Measurements from ENCODE around the gene PRKCG. TPM values are rescaled to one million over a fixed set of nuclear protein-coding genes. Genes with fewer than 3 reads are reported as not detected.
A peak's percentile ranks its signal among the peaks of the same experiment; 100 is the strongest.
"Not testable (repeated sequence)": the region's sequence is repeated elsewhere in the genome, so short reads cannot be mapped to it uniquely, and the experiment has no call there.

Gene PRKCG
- 0.05 TPM for polyA plus RNA-seq (2013)

- Histone ChIP-seq H3K27ac (ENCODE audit: insufficient read depth in 1 of 2, low read depth in 1 of 2, low read length in 2 of 2, poor library complexity in 1 of 2, severe bottlenecking in 2 of 2) (no peak within 1 kb of the TSS), H3K9me3 (ENCODE audit: control extremely low read depth in 1 of 5, control insufficient read depth in 4 of 5, insufficient read depth in 2 of 5, low read depth in 1 of 5, low read length in 4 of 5) (no peaks in the 10 kb centered on the region), H3K36me3 (ENCODE audit: control insufficient read depth in 4 of 4, insufficient read depth in 4 of 4, low read length in 3 of 4) (peaks cover 0 to 4% (median under 1%) of the 10 kb centered on the region in 4 experiments), H3K4me3 (ENCODE audit: control insufficient read depth in 1 of 7, extremely low read depth in 1 of 7, insufficient read depth in 4 of 7, low read depth in 2 of 7, low read length in 6 of 7) (peak within 1 kb of the TSS in 5 of 7 experiments; percentile 8 to 64 (median 19)), H3K27me3 (replicated peaks in 2 of 5; ENCODE audit: control insufficient read depth in 4 of 5, insufficient read depth in 5 of 5, low read length in 4 of 5) (peaks cover 9 to 70% (median 36%) of the 10 kb centered on the region in 5 experiments), H3K4me1 (ENCODE audit: control extremely low read depth in 1 of 4, control insufficient read depth in 4 of 4, insufficient read depth in 4 of 4, low read length in 3 of 4) (peaks cover 9 to 30% (median 26%) of the 10 kb centered on the region in 4 experiments)
- peak; percentile 68 to 76 (median 72) for DNase-seq
- ChIA-PET CTCF (interaction anchor here (1.3 to 2.4 kb wide), 4 partner anchors 11 to 142 kb away, joined by 6 to 11 read pairs (median 8); no protein-coding TSS in a partner anchor), POLR2A (interaction anchor here (1.0 kb wide), 2 partner anchors 9 to 52 kb away, joined by 3 to 5 read pairs; no protein-coding TSS in a partner anchor)
- WGBS (ENCODE audit: insufficient coverage): 2% methylated on average over 42 of the region's 49 CpGs
Measured at GRCh38 chr19:53881482-53882390, at the start of gene PRKCG. PRKCG (plus strand) TSS chr19:53882197; CDS start chr19:53882495, 298 bp downstream.

- H3K9me3 ChIP-seq (ENCODE audit: control extremely low read depth in 1 of 5, control insufficient read depth in 4 of 5, insufficient read depth in 2 of 5, low read depth in 1 of 5, low read length in 4 of 5); H3K27ac ChIP-seq (ENCODE audit: insufficient read depth in 1 of 2, low read depth in 1 of 2, low read length in 2 of 2, poor library complexity in 1 of 2, severe bottlenecking in 2 of 2); DNase-seq; POLR2A ChIA-PET; H3K27me3 ChIP-seq (replicated peaks in 2 of 5; ENCODE audit: control insufficient read depth in 4 of 5, insufficient read depth in 5 of 5, low read length in 4 of 5); H3K4me3 ChIP-seq (ENCODE audit: control insufficient read depth in 1 of 7, extremely low read depth in 1 of 7, insufficient read depth in 4 of 7, low read depth in 2 of 7, low read length in 6 of 7); H3K36me3 ChIP-seq (ENCODE audit: control insufficient read depth in 4 of 4, insufficient read depth in 4 of 4, low read length in 3 of 4): not testable (repeated sequence)
- H3K4me1 ChIP-seq (ENCODE audit: control extremely low read depth in 1 of 4, control insufficient read depth in 4 of 4, insufficient read depth in 4 of 4, low read length in 3 of 4): peaks cover 6 to 27% (median 17%) of the 10 kb centered on the region in 4 experiments
- WGBS (ENCODE audit: insufficient coverage): 2% methylated on average over 8 of the region's 13 CpGs
- CTCF ChIA-PET: interaction anchor here (1.1 kb wide), 1 partner anchor 10 kb away, joined by 3 read pairs; no protein-coding TSS in a partner anchor
Measured at GRCh38 chr19:53832861-53833260, 49.1 kb upstream of the PRKCG start.

- POLR2A ChIA-PET: interaction anchor here (0.7 kb wide), 1 partner anchor 173 kb away, joined by 3 read pairs; no protein-coding TSS in a partner anchor
- H3K4me3 ChIP-seq (ENCODE audit: control insufficient read depth in 1 of 7, extremely low read depth in 1 of 7, insufficient read depth in 4 of 7, low read depth in 2 of 7, low read length in 6 of 7); H3K27ac ChIP-seq (ENCODE audit: insufficient read depth in 1 of 2, low read depth in 1 of 2, low read length in 2 of 2, poor library complexity in 1 of 2, severe bottlenecking in 2 of 2); H3K4me1 ChIP-seq (ENCODE audit: control extremely low read depth in 1 of 4, control insufficient read depth in 4 of 4, insufficient read depth in 4 of 4, low read length in 3 of 4); H3K36me3 ChIP-seq (ENCODE audit: control insufficient read depth in 4 of 4, insufficient read depth in 4 of 4, low read length in 3 of 4); DNase-seq; H3K9me3 ChIP-seq (ENCODE audit: control extremely low read depth in 1 of 5, control insufficient read depth in 4 of 5, insufficient read depth in 2 of 5, low read depth in 1 of 5, low read length in 4 of 5); CTCF ChIA-PET; H3K27me3 ChIP-seq (replicated peaks in 2 of 5; ENCODE audit: control insufficient read depth in 4 of 5, insufficient read depth in 5 of 5, low read length in 4 of 5): not testable (repeated sequence)
- no CpG with 5 or more reads among the region's 5 CpGs for WGBS (ENCODE audit: insufficient coverage)
Measured at GRCh38 chr19:53838446-53838845, 43.6 kb upstream of the PRKCG start.

- POLR2A ChIA-PET; H3K27ac ChIP-seq (ENCODE audit: insufficient read depth in 1 of 2, low read depth in 1 of 2, low read length in 2 of 2, poor library complexity in 1 of 2, severe bottlenecking in 2 of 2); H3K4me1 ChIP-seq (ENCODE audit: control extremely low read depth in 1 of 4, control insufficient read depth in 4 of 4, insufficient read depth in 4 of 4, low read length in 3 of 4); H3K4me3 ChIP-seq (ENCODE audit: control insufficient read depth in 1 of 7, extremely low read depth in 1 of 7, insufficient read depth in 4 of 7, low read depth in 2 of 7, low read length in 6 of 7); H3K27me3 ChIP-seq (replicated peaks in 2 of 5; ENCODE audit: control insufficient read depth in 4 of 5, insufficient read depth in 5 of 5, low read length in 4 of 5); H3K36me3 ChIP-seq (ENCODE audit: control insufficient read depth in 4 of 4, insufficient read depth in 4 of 4, low read length in 3 of 4); DNase-seq; H3K9me3 ChIP-seq (ENCODE audit: control extremely low read depth in 1 of 5, control insufficient read depth in 4 of 5, insufficient read depth in 2 of 5, low read depth in 1 of 5, low read length in 4 of 5): not testable (repeated sequence)
- 100% methylated on average over 4 of the region's 12 CpGs for WGBS (ENCODE audit: insufficient coverage)
- CTCF ChIA-PET: interaction anchor here (1.3 to 2.0 kb wide), 3 partner anchors 9 to 31 kb away, joined by 3 to 5 read pairs (median 3); no protein-coding TSS in a partner anchor
Measured at GRCh38 chr19:53840241-53840640, 41.8 kb upstream of the PRKCG start.

- H3K4me3 ChIP-seq (ENCODE audit: control insufficient read depth in 1 of 7, extremely low read depth in 1 of 7, insufficient read depth in 4 of 7, low read depth in 2 of 7, low read length in 6 of 7); H3K9me3 ChIP-seq (ENCODE audit: control extremely low read depth in 1 of 5, control insufficient read depth in 4 of 5, insufficient read depth in 2 of 5, low read depth in 1 of 5, low read length in 4 of 5); H3K36me3 ChIP-seq (ENCODE audit: control insufficient read depth in 4 of 4, insufficient read depth in 4 of 4, low read length in 3 of 4); H3K4me1 ChIP-seq (ENCODE audit: control extremely low read depth in 1 of 4, control insufficient read depth in 4 of 4, insufficient read depth in 4 of 4, low read length in 3 of 4); POLR2A ChIA-PET; H3K27me3 ChIP-seq (replicated peaks in 2 of 5; ENCODE audit: control insufficient read depth in 4 of 5, insufficient read depth in 5 of 5, low read length in 4 of 5); H3K27ac ChIP-seq (ENCODE audit: insufficient read depth in 1 of 2, low read depth in 1 of 2, low read length in 2 of 2, poor library complexity in 1 of 2, severe bottlenecking in 2 of 2): not testable (repeated sequence)
- CTCF ChIA-PET: interaction anchor here (0.7 to 2.0 kb wide), 15 partner anchors 10 to 209 kb away, joined by 3 to 9 read pairs (median 4); no protein-coding TSS in a partner anchor
- 100% methylated on average over 1 of the region's 4 CpGs for WGBS (ENCODE audit: insufficient coverage)
- DNase-seq: peak in 2 of 3 donors; percentile 29 to 32
Measured at GRCh38 chr19:53840914-53841313, 41.1 kb upstream of the PRKCG start.

GRCh38 chr19:53844849-53845246 lies 37.1 kb upstream of the PRKCG start:
- Histone ChIP-seq H3K27me3 (replicated peaks in 2 of 5; ENCODE audit: control insufficient read depth in 4 of 5, insufficient read depth in 5 of 5, low read length in 4 of 5) (peaks cover 0 to 20% (median 2%) of the 10 kb centered on the region in 5 experiments), H3K4me1 (ENCODE audit: control extremely low read depth in 1 of 4, control insufficient read depth in 4 of 4, insufficient read depth in 4 of 4, low read length in 3 of 4) (peaks cover 7 to 13% (median 12%) of the 10 kb centered on the region in 4 experiments), H3K36me3 (ENCODE audit: control insufficient read depth in 4 of 4, insufficient read depth in 4 of 4, low read length in 3 of 4) (no peaks in the 10 kb centered on the region), H3K27ac (ENCODE audit: insufficient read depth in 1 of 2, low read depth in 1 of 2, low read length in 2 of 2, poor library complexity in 1 of 2, severe bottlenecking in 2 of 2) (no peak overlapping the region), H3K9me3 (ENCODE audit: control extremely low read depth in 1 of 5, control insufficient read depth in 4 of 5, insufficient read depth in 2 of 5, low read depth in 1 of 5, low read length in 4 of 5) (no peaks in the 10 kb centered on the region), H3K4me3 (ENCODE audit: control insufficient read depth in 1 of 7, extremely low read depth in 1 of 7, insufficient read depth in 4 of 7, low read depth in 2 of 7, low read length in 6 of 7) (no peak overlapping the region)
- DNase-seq: peak in 2 of 3 donors; percentile 31 to 43
- POLR2A ChIA-PET: no interaction called here
- CTCF ChIA-PET: no interaction called here
- 88% methylated on average over 1 of the region's 9 CpGs for WGBS (ENCODE audit: insufficient coverage)

- Histone ChIP-seq H3K4me3 (ENCODE audit: control insufficient read depth in 1 of 7, extremely low read depth in 1 of 7, insufficient read depth in 4 of 7, low read depth in 2 of 7, low read length in 6 of 7) (no peak overlapping the region), H3K27me3 (replicated peaks in 2 of 5; ENCODE audit: control insufficient read depth in 4 of 5, insufficient read depth in 5 of 5, low read length in 4 of 5) (peaks cover 0 to 23% (median 3%) of the 10 kb centered on the region in 5 experiments), H3K36me3 (ENCODE audit: control insufficient read depth in 4 of 4, insufficient read depth in 4 of 4, low read length in 3 of 4) (no peaks in the 10 kb centered on the region), H3K4me1 (ENCODE audit: control extremely low read depth in 1 of 4, control insufficient read depth in 4 of 4, insufficient read depth in 4 of 4, low read length in 3 of 4) (peaks cover 11 to 15% (median 13%) of the 10 kb centered on the region in 4 experiments), H3K27ac (ENCODE audit: insufficient read depth in 1 of 2, low read depth in 1 of 2, low read length in 2 of 2, poor library complexity in 1 of 2, severe bottlenecking in 2 of 2) (no peak overlapping the region), H3K9me3 (ENCODE audit: control extremely low read depth in 1 of 5, control insufficient read depth in 4 of 5, insufficient read depth in 2 of 5, low read depth in 1 of 5, low read length in 4 of 5) (no peaks in the 10 kb centered on the region)
- WGBS (ENCODE audit: insufficient coverage): 81% methylated on average over 5 of the region's 8 CpGs
- CTCF ChIA-PET: interaction anchor here (0.8 to 1.2 kb wide), 2 partner anchors 16 to 176 kb away, joined by 3 to 4 read pairs; no protein-coding TSS in a partner anchor
- POLR2A ChIA-PET: no interaction called here
- no peak for DNase-seq
Measured at GRCh38 chr19:53847555-53847954, 34.4 kb upstream of the PRKCG start.
